ENCODE measurements around the gene TMEM26.

Gene TMEM26

DNA sequence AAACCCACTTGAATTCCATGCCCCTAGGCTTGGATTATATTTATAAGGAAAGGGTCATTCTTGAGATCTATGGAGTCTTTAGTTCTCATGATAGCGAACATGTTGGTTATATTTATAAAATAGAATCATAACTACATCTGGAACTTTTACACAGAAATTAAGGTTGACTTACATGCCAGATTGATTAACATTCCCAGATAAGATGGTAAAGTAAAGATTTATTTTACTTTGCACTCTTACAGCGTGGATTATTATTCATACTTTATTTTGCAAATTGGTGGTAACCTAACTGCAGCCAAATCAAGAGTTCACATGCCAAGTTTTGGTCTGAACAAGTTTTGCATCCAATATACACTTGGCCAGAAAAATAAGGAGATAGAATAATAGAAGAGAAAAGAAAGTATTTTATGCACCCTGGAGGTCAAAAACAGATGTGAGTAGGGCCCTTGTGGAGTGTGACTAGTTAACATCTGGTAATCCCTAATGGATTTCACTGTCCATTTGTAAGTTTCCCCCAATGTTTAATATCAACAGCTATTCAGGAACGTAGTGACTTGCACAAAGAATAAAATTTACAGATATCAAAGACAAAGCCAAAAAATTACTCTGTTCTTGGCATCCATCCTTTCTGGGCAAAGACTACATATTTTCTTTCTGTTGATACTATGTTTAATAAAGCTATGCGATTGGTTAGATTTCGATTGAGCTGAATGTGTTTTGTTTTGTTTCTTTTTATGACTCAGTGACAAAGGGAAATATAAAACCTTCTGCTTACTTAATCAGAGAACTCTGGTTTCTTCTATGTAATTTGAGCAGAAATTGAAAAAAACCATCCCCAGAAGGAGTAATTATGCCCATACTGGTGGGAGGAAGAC is 10.1 kb upstream of the TMEM26 start:
- TF ChIP-seq CTCF (IDR thresholded peaks at IDR 0.05; ENCODE audit: low read depth, low read length), result no peak
- DNase-seq (ENCODE audit: low read depth, low spot score), result peak; percentile 77
- no peak overlapping the region for H3K4me3 ChIP-seq (ENCODE audit: low read depth, low read length)
- in situ Hi-C loops (cut with HindIII; ENCODE audit: low sequenced_read_pairs), result no loop called here

DNA sequence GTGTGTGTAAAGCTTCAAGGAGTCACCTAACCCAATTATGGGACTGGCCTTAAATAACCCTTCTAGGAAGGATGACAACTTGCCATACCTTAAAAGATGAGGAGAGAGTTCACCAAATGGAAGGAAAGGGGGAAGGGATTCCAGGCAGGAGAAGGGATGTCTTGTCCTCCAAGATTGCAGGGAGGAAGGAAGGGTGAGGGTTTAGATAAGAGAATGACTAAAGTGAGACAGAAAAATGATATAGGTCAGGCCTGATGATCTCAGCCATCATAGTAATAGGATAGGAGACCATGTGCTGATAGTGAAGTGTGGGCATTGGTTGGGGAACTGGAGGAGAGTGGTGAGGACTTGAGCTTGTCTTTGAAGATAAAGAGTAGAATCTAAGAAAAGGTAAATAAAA is 7.7 kb upstream of the TMEM26 start:
- DNase-seq (ENCODE audit: low read depth, low spot score), result no peak
- no peak for TF ChIP-seq CTCF (IDR thresholded peaks at IDR 0.05; ENCODE audit: low read depth, low read length)

DNA sequence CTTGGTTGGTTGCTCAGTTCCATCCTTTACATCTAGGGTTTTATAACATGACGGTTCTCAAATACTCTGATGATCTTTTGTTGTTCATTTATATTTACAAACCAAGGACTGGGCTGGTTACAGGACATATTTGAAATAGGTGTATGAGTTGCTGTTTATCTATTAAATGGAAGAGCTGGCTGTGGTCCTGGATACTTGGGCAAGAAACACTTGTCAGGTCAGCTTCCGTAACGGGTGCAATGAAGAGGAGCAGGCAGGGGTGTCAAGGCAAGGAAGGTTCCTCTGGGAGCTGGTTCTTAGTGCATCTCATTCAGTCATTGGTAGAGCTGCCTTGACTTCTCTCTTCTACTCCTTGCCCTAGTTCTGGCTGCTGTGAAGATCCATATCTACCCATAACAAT is 4.8 kb upstream of the TMEM26 start:
- no peak overlapping the region for H3K4me3 ChIP-seq (ENCODE audit: low read depth, low read length)
- in situ Hi-C loops (cut with HindIII; ENCODE audit: low sequenced_read_pairs), result no loop called here
- DNase-seq (ENCODE audit: low read depth, low spot score), result no peak
- no peak for TF ChIP-seq CTCF (IDR thresholded peaks at IDR 0.05; ENCODE audit: low read depth, low read length)

More for the DNA sequence above, 7.7 kb upstream of the TMEM26 start:
- no peak overlapping the region for H3K4me3 ChIP-seq (ENCODE audit: low read depth, low read length)
- in situ Hi-C loops (cut with HindIII; ENCODE audit: low sequenced_read_pairs), result no loop called here

DNA sequence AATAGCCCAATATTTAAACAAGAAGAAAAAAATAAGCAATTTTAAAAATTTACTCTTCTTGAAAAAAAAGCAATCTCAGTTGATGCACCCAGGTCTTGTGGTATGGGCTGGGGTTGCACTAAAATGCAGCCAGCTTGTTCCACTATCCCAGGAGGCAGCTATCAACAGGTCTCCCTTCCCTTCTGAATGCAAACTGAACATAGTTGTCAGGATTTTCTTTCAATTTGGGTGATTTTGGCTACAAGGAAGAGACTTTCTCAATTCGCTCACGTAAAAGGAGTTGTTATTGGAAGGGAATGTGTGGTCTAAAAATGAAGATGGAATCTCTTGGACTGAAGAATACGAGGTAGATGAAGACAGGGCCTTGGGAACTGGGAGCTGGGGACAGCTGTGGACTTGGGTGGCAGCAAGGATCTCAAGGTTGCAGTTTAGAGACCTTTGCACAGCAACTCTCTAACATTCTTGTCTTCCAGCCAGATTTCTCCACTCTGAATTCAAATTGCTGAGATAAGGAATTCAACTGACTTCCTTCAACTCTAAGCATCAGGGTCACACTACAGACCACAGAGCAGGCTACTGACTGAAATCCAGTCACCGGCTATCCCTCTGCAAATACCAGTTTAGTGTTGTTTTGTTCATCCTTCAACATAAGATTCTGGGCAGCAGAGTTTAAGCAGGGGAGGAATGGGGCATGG is 3.1 kb upstream of the TMEM26 start:
- in situ Hi-C loops (cut with HindIII; ENCODE audit: low sequenced_read_pairs), result no loop called here
- DNase-seq (ENCODE audit: low read depth, low spot score), result no peak
- H3K4me3 ChIP-seq (ENCODE audit: low read depth, low read length), result no peak overlapping the region
- TF ChIP-seq CTCF (IDR thresholded peaks at IDR 0.05; ENCODE audit: low read depth, low read length), result no peak

- no peak overlapping the region for H3K4me3 ChIP-seq (ENCODE audit: low read depth, low read length)
- no peak for TF ChIP-seq CTCF (IDR thresholded peaks at IDR 0.05; ENCODE audit: low read depth, low read length)
- DNase-seq (ENCODE audit: low read depth, low spot score), result no peak
- in situ Hi-C loops (cut with HindIII; ENCODE audit: low sequenced_read_pairs), result no loop called here
Observed at GRCh38 chr10:61455656-61456055, 2.5 kb upstream of the TMEM26 start.

- no peak overlapping the region for H3K4me3 ChIP-seq (ENCODE audit: low read depth, low read length)
- no peak for DNase-seq (ENCODE audit: low read depth, low spot score)
- TF ChIP-seq CTCF (IDR thresholded peaks at IDR 0.05; ENCODE audit: low read depth, low read length), result no peak
- in situ Hi-C loops (cut with HindIII; ENCODE audit: low sequenced_read_pairs), result no loop called here
Observed at GRCh38 chr10:61454541-61454940, 1.4 kb upstream of the TMEM26 start.

Measured in astrocyte of the spinal cord (primary cell).